ENCODE measurements around the gene MACROD2.

GRCh38 chr20:15676815-15677214, 1681.5 kb downstream of the MACROD2 start:
- TF ChIP-seq CTCF (IDR thresholded peaks at IDR 0.05) (no peak), POLR2A (IDR thresholded peaks at IDR 0.05) (no peak)
